ENCODE results near the gene CLEC11A. TPM values are rescaled to one million over a fixed set of nuclear protein-coding genes. Genes with fewer than 3 reads are reported as not detected.

CLEC11A gene
- total RNA-seq, 1 experiment from 2014 or later = 7.6 TPM

DNA sequence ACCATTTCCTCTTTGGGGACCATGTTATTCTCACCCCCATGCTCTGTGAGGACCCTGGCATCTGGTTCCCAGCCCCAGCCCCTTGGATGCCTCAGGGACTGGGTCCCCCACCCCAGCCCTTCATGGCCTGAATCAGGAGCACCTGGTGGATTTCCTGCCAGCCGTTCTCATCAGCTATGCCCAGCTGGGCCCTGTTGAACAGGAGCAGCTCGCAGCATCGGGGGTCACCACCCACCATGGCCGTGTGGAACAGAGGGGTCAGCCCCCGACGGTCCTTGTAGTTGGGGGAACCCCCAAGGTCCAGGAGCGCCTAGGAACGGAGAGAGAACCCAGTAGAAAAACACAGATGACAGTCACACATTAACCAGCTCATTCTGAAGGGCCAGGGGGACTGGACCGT, 11.4 kb upstream of the CLEC11A start:
- Mint-ChIP-seq H3K27me3 (ENCODE audit: low read depth) (peaks cover 25% of the 10 kb centered on the region), H3K36me3 (no peaks in the 10 kb centered on the region)
- DNase-seq (ENCODE audit: low spot score) = no peak

More for the DNA sequence above, 11.4 kb upstream of the CLEC11A start:
- H3K4me1 Mint-ChIP-seq = peaks cover 7% of the 10 kb centered on the region
- no peaks in the 10 kb centered on the region for H3K9me3 Mint-ChIP-seq
- no peak overlapping the region for H3K27ac Mint-ChIP-seq
- ChIA-PET CTCF (interaction anchor here (2.0 to 3.4 kb wide), 3 partner anchors 8 to 155 kb away, joined by 5 to 18 read pairs (median 8); no protein-coding TSS in a partner anchor), POLR2A (no interaction called here)
- no peak for ATAC-seq
- TF ChIP-seq, protein P1, sequence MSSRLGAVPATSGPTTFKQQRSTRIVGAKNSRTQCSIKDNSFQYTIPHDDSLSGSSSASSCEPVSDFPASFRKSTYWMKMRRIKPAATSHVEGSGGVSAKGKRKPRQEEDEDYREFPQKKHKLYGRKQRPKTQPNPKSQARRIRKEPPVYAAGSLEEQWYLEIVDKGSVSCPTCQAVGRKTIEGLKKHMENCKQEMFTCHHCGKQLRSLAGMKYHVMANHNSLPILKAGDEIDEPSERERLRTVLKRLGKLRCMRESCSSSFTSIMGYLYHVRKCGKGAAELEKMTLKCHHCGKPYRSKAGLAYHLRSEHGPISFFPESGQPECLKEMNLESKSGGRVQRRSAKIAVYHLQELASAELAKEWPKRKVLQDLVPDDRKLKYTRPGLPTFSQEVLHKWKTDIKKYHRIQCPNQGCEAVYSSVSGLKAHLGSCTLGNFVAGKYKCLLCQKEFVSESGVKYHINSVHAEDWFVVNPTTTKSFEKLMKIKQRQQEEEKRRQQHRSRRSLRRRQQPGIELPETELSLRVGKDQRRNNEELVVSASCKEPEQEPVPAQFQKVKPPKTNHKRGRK (CRISPR knock-in tag; IDR thresholded peaks at IDR 0.05; ENCODE audit: borderline replicate concordance) = no peak
- TF ChIP-seq, protein P2, sequence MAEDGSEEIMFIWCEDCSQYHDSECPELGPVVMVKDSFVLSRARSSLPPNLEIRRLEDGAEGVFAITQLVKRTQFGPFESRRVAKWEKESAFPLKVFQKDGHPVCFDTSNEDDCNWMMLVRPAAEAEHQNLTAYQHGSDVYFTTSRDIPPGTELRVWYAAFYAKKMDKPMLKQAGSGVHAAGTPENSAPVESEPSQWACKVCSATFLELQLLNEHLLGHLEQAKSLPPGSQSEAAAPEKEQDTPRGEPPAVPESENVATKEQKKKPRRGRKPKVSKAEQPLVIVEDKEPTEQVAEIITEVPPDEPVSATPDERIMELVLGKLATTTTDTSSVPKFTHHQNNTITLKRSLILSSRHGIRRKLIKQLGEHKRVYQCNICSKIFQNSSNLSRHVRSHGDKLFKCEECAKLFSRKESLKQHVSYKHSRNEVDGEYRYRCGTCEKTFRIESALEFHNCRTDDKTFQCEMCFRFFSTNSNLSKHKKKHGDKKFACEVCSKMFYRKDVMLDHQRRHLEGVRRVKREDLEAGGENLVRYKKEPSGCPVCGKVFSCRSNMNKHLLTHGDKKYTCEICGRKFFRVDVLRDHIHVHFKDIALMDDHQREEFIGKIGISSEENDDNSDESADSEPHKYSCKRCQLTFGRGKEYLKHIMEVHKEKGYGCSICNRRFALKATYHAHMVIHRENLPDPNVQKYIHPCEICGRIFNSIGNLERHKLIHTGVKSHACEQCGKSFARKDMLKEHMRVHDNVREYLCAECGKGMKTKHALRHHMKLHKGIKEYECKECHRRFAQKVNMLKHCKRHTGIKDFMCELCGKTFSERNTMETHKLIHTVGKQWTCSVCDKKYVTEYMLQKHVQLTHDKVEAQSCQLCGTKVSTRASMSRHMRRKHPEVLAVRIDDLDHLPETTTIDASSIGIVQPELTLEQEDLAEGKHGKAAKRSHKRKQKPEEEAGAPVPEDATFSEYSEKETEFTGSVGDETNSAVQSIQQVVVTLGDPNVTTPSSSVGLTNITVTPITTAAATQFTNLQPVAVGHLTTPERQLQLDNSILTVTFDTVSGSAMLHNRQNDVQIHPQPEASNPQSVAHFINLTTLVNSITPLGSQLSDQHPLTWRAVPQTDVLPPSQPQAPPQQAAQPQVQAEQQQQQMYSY (CRISPR knock-in tag; IDR thresholded peaks at IDR 0.05) = no peak
- TF ChIP-seq ZNF219 (CRISPR knock-in tag; IDR thresholded peaks at IDR 0.05; ENCODE audit: borderline replicate concordance) = no peak
- TF ChIP-seq, protein P3, sequence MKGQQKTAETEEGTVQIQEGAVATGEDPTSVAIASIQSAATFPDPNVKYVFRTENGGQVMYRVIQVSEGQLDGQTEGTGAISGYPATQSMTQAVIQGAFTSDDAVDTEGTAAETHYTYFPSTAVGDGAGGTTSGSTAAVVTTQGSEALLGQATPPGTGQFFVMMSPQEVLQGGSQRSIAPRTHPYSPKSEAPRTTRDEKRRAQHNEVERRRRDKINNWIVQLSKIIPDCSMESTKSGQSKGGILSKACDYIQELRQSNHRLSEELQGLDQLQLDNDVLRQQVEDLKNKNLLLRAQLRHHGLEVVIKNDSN (CRISPR knock-in tag; IDR thresholded peaks at IDR 0.05) = no peak
- no peak for TF ChIP-seq OVOL2 (CRISPR knock-in tag; IDR thresholded peaks at IDR 0.05; ENCODE audit: borderline replicate concordance)
- no peak for TF ChIP-seq NFE2L1 (CRISPR knock-in tag; IDR thresholded peaks at IDR 0.05)
- no peak for TF ChIP-seq ZNF423 (CRISPR knock-in tag; IDR thresholded peaks at IDR 0.05)
- TF ChIP-seq, protein P4, sequence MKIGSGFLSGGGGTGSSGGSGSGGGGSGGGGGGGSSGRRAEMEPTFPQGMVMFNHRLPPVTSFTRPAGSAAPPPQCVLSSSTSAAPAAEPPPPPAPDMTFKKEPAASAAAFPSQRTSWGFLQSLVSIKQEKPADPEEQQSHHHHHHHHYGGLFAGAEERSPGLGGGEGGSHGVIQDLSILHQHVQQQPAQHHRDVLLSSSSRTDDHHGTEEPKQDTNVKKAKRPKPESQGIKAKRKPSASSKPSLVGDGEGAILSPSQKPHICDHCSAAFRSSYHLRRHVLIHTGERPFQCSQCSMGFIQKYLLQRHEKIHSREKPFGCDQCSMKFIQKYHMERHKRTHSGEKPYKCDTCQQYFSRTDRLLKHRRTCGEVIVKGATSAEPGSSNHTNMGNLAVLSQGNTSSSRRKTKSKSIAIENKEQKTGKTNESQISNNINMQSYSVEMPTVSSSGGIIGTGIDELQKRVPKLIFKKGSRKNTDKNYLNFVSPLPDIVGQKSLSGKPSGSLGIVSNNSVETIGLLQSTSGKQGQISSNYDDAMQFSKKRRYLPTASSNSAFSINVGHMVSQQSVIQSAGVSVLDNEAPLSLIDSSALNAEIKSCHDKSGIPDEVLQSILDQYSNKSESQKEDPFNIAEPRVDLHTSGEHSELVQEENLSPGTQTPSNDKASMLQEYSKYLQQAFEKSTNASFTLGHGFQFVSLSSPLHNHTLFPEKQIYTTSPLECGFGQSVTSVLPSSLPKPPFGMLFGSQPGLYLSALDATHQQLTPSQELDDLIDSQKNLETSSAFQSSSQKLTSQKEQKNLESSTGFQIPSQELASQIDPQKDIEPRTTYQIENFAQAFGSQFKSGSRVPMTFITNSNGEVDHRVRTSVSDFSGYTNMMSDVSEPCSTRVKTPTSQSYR (CRISPR knock-in tag; IDR thresholded peaks at IDR 0.05) = no peak
- TF ChIP-seq SMAD4 (CRISPR knock-in tag; IDR thresholded peaks at IDR 0.05) = no peak
- TF ChIP-seq, protein P5, sequence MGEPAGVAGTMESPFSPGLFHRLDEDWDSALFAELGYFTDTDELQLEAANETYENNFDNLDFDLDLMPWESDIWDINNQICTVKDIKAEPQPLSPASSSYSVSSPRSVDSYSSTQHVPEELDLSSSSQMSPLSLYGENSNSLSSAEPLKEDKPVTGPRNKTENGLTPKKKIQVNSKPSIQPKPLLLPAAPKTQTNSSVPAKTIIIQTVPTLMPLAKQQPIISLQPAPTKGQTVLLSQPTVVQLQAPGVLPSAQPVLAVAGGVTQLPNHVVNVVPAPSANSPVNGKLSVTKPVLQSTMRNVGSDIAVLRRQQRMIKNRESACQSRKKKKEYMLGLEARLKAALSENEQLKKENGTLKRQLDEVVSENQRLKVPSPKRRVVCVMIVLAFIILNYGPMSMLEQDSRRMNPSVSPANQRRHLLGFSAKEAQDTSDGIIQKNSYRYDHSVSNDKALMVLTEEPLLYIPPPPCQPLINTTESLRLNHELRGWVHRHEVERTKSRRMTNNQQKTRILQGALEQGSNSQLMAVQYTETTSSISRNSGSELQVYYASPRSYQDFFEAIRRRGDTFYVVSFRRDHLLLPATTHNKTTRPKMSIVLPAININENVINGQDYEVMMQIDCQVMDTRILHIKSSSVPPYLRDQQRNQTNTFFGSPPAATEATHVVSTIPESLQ (CRISPR knock-in tag; IDR thresholded peaks at IDR 0.05) = no peak
- TF ChIP-seq, protein P6, sequence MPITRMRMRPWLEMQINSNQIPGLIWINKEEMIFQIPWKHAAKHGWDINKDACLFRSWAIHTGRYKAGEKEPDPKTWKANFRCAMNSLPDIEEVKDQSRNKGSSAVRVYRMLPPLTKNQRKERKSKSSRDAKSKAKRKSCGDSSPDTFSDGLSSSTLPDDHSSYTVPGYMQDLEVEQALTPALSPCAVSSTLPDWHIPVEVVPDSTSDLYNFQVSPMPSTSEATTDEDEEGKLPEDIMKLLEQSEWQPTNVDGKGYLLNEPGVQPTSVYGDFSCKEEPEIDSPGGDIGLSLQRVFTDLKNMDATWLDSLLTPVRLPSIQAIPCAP (CRISPR knock-in tag; IDR thresholded peaks at IDR 0.05) = no peak
- TF ChIP-seq, protein P7, sequence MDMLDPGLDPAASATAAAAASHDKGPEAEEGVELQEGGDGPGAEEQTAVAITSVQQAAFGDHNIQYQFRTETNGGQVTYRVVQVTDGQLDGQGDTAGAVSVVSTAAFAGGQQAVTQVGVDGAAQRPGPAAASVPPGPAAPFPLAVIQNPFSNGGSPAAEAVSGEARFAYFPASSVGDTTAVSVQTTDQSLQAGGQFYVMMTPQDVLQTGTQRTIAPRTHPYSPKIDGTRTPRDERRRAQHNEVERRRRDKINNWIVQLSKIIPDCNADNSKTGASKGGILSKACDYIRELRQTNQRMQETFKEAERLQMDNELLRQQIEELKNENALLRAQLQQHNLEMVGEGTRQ (CRISPR knock-in tag; IDR thresholded peaks at IDR 0.05) = no peak
- TF ChIP-seq ZNF317 (CRISPR knock-in tag; IDR thresholded peaks at IDR 0.05; ENCODE audit: borderline replicate concordance, low read depth) = no peak
- TF ChIP-seq TEAD4 (CRISPR knock-in tag; IDR thresholded peaks at IDR 0.05) = no peak
- no peak for TF ChIP-seq EMX1 (CRISPR knock-in tag; IDR thresholded peaks at IDR 0.05)
- TF ChIP-seq SOX15 (CRISPR knock-in tag; IDR thresholded peaks at IDR 0.05) = no peak
- TF ChIP-seq KAT7 (CRISPR knock-in tag; IDR thresholded peaks at IDR 0.05; ENCODE audit: borderline replicate concordance) = no peak
- H3K4me3 Mint-ChIP-seq = no peak overlapping the region
